Measurements from ENCODE around the gene APOBEC4. TPM values are rescaled to one million over a fixed set of nuclear protein-coding genes. Genes with fewer than 3 reads are reported as not detected.

Gene APOBEC4
- total RNA-seq, 2 donors from 2014 or later = not detected

GRCh38 chr1:183654706-183655105 lies 1.6 kb upstream of the APOBEC4 start:
- H3K9me3 ChIP-seq = no peaks in the 10 kb centered on the region
- H3K4me3 ChIP-seq = no peak overlapping the region
- TF ChIP-seq CTCF (IDR thresholded peaks at IDR 0.05) = no peak
- no peak overlapping the region for H3K9ac ChIP-seq (ENCODE audit: low read depth in 2 of 2, low read length in 2 of 2)
- no peak overlapping the region for H3K27ac ChIP-seq
- intact Hi-C loops (cut with DNase I) = loop anchor here (2.0 to 5.0 kb wide), 2 partner anchors 33 to 262 kb away; no protein-coding TSS in a partner anchor
- DNase-seq = no peak
- H3K36me3 ChIP-seq = no peaks in the 10 kb centered on the region
- H3K27me3 ChIP-seq = no peaks in the 10 kb centered on the region
- peaks cover 13% of the 10 kb centered on the region for H3K4me1 ChIP-seq

- H3K9me3 ChIP-seq = no peaks in the 10 kb centered on the region
- H3K4me3 ChIP-seq = no peak overlapping the region
- H3K36me3 ChIP-seq = no peaks in the 10 kb centered on the region
- H3K9ac ChIP-seq (ENCODE audit: low read depth in 2 of 2, low read length in 2 of 2) = no peak overlapping the region
- H3K27me3 ChIP-seq = no peaks in the 10 kb centered on the region
- intact Hi-C loops (cut with DNase I) = loop anchor here (2.0 to 5.0 kb wide), 2 partner anchors 33 to 263 kb away; no protein-coding TSS in a partner anchor
- peaks cover 13% of the 10 kb centered on the region for H3K4me1 ChIP-seq
- H3K27ac ChIP-seq = no peak overlapping the region
- no peak for TF ChIP-seq CTCF (IDR thresholded peaks at IDR 0.05)
- DNase-seq = no peak
Observed at GRCh38 chr1:183653876-183654451, 848 bp upstream of the APOBEC4 start.

- peaks cover 13% of the 10 kb centered on the region for H3K4me1 ChIP-seq
- H3K9me3 ChIP-seq = no peaks in the 10 kb centered on the region
- H3K9ac ChIP-seq (ENCODE audit: low read depth in 2 of 2, low read length in 2 of 2) = no peak overlapping the region
- no peaks in the 10 kb centered on the region for H3K27me3 ChIP-seq
- DNase-seq = no peak
- intact Hi-C loops (cut with DNase I) = loop anchor here (5.0 kb wide), 1 partner anchor 34 kb away; no protein-coding TSS in a partner anchor
- no peak overlapping the region for H3K4me3 ChIP-seq
- no peaks in the 10 kb centered on the region for H3K36me3 ChIP-seq
- H3K27ac ChIP-seq = peak overlapping the region; percentile 58
- TF ChIP-seq CTCF (IDR thresholded peaks at IDR 0.05) = no peak
Observed at GRCh38 chr1:183653462-183653794, 312 bp upstream of the APOBEC4 start.

- no peaks in the 10 kb centered on the region for H3K36me3 ChIP-seq
- H3K4me1 ChIP-seq = peaks cover 13% of the 10 kb centered on the region
- intact Hi-C loops (cut with DNase I) = loop anchor here (5.0 kb wide), 1 partner anchor 35 kb away; no protein-coding TSS in a partner anchor
- no peaks in the 10 kb centered on the region for H3K9me3 ChIP-seq
- H3K9ac ChIP-seq (ENCODE audit: low read depth in 2 of 2, low read length in 2 of 2) = no peak overlapping the region
- TF ChIP-seq CTCF (IDR thresholded peaks at IDR 0.05) = no peak
- H3K27ac ChIP-seq = no peak overlapping the region
- DNase-seq = no peak
- no peak overlapping the region for H3K4me3 ChIP-seq
- H3K27me3 ChIP-seq = no peaks in the 10 kb centered on the region
Observed at GRCh38 chr1:183652107-183652506, 1.0 kb downstream of the APOBEC4 start.

- H3K27ac ChIP-seq = no peak overlapping the region
- intact Hi-C loops (cut with DNase I) = loop anchor here (5.0 kb wide), 1 partner anchor 36 kb away; no protein-coding TSS in a partner anchor
- no peak for DNase-seq
- no peak overlapping the region for H3K4me3 ChIP-seq
- H3K36me3 ChIP-seq = no peaks in the 10 kb centered on the region
- no peak for TF ChIP-seq CTCF (IDR thresholded peaks at IDR 0.05)
- no peaks in the 10 kb centered on the region for H3K9me3 ChIP-seq
- peaks cover 13% of the 10 kb centered on the region for H3K4me1 ChIP-seq
- no peaks in the 10 kb centered on the region for H3K27me3 ChIP-seq
- no peak overlapping the region for H3K9ac ChIP-seq (ENCODE audit: low read depth in 2 of 2, low read length in 2 of 2)
Observed at GRCh38 chr1:183651612-183652011, 1.5 kb downstream of the APOBEC4 start.

All from colonic mucosa (tissue), 4 donors.